Measurements from ENCODE around the gene CYP2W1.
"Not testable (repeated sequence)": the region's sequence is repeated elsewhere in the genome, so short reads cannot be mapped to it uniquely, and the experiment has no call there.

GRCh38 chr7:943793-944192 is 39.2 kb upstream of the CYP2W1 start:
- not testable (repeated sequence) for TF ChIP-seq ZBTB7A (tag by site-specific recombination; IDR thresholded peaks at IDR 0.05; ENCODE audit: low read depth); TRIM28 (IDR thresholded peaks at IDR 0.05; ENCODE audit: borderline replicate concordance, low read length); YY1 (tag by site-specific recombination; IDR thresholded peaks at IDR 0.05); ZNF514 (tag by site-specific recombination; IDR thresholded peaks at IDR 0.05); GFI1B (tag by site-specific recombination; IDR thresholded peaks at IDR 0.05); ZNF501 (tag by site-specific recombination; IDR thresholded peaks at IDR 0.05); MYNN (tag by site-specific recombination; IDR thresholded peaks at IDR 0.05; ENCODE audit: borderline replicate concordance); ZNF777 (tag by site-specific recombination; IDR thresholded peaks at IDR 0.05; ENCODE audit: borderline replicate concordance); ZNF2 (tag by site-specific recombination; IDR thresholded peaks at IDR 0.05); ZNF580 (tag by site-specific recombination; IDR thresholded peaks at IDR 0.05); ZNF274 (IDR thresholded peaks at IDR 0.05; ENCODE audit: low read length); ZNF274 (tag by site-specific recombination; IDR thresholded peaks at IDR 0.05; ENCODE audit: borderline replicate concordance); PRDM2 (tag by site-specific recombination; IDR thresholded peaks at IDR 0.05; ENCODE audit: borderline replicate concordance)
- TF ChIP-seq, protein P1, sequence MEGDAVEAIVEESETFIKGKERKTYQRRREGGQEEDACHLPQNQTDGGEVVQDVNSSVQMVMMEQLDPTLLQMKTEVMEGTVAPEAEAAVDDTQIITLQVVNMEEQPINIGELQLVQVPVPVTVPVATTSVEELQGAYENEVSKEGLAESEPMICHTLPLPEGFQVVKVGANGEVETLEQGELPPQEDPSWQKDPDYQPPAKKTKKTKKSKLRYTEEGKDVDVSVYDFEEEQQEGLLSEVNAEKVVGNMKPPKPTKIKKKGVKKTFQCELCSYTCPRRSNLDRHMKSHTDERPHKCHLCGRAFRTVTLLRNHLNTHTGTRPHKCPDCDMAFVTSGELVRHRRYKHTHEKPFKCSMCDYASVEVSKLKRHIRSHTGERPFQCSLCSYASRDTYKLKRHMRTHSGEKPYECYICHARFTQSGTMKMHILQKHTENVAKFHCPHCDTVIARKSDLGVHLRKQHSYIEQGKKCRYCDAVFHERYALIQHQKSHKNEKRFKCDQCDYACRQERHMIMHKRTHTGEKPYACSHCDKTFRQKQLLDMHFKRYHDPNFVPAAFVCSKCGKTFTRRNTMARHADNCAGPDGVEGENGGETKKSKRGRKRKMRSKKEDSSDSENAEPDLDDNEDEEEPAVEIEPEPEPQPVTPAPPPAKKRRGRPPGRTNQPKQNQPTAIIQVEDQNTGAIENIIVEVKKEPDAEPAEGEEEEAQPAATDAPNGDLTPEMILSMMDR (tag by site-specific recombination; IDR thresholded peaks at IDR 0.05), result not testable (repeated sequence)
- TF ChIP-seq, protein P2, sequence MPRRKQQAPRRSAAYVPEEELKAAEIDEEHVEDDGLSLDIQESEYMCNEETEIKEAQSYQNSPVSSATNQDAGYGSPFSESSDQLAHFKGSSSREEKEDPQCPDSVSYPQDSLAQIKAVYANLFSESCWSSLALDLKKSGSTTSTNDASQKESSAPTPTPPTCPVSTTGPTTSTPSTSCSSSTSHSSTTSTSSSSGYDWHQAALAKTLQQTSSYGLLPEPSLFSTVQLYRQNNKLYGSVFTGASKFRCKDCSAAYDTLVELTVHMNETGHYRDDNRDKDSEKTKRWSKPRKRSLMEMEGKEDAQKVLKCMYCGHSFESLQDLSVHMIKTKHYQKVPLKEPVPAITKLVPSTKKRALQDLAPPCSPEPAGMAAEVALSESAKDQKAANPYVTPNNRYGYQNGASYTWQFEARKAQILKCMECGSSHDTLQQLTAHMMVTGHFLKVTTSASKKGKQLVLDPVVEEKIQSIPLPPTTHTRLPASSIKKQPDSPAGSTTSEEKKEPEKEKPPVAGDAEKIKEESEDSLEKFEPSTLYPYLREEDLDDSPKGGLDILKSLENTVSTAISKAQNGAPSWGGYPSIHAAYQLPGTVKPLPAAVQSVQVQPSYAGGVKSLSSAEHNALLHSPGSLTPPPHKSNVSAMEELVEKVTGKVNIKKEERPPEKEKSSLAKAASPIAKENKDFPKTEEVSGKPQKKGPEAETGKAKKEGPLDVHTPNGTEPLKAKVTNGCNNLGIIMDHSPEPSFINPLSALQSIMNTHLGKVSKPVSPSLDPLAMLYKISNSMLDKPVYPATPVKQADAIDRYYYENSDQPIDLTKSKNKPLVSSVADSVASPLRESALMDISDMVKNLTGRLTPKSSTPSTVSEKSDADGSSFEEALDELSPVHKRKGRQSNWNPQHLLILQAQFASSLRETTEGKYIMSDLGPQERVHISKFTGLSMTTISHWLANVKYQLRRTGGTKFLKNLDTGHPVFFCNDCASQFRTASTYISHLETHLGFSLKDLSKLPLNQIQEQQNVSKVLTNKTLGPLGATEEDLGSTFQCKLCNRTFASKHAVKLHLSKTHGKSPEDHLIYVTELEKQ (tag by site-specific recombination; IDR thresholded peaks at IDR 0.05; ENCODE audit: borderline replicate concordance), result not testable (repeated sequence)

All from HEK293 (cell line).